ENCODE results near the gene AR. TPM values are rescaled to one million over a fixed set of nuclear protein-coding genes. Genes with fewer than 3 reads are reported as not detected.

Gene AR
- total and polyA plus RNA-seq, 2 of the 8 experiments (the other 6 are each of a cell fraction or from before 2014, with no cell fraction given), result 7.1 to 10.7 TPM

DNA sequence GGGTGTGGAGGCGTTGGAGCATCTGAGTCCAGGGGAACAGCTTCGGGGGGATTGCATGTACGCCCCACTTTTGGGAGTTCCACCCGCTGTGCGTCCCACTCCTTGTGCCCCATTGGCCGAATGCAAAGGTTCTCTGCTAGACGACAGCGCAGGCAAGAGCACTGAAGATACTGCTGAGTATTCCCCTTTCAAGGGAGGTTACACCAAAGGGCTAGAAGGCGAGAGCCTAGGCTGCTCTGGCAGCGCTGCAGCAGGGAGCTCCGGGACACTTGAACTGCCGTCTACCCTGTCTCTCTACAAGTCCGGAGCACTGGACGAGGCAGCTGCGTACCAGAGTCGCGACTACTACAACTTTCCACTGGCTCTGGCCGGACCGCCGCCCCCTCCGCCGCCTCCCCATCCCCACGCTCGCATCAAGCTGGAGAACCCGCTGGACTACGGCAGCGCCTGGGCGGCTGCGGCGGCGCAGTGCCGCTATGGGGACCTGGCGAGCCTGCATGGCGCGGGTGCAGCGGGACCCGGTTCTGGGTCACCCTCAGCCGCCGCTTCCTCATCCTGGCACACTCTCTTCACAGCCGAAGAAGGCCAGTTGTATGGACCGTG is 2.2 kb downstream of the AR start:
- Histone ChIP-seq H3K79me2 (ENCODE audit: control insufficient read depth in 1 of 2, insufficient read depth in 2 of 2, low read length in 2 of 2) (peaks cover 0 to 32% of the 10 kb centered on the region in 2 experiments; a peak in 2 of 4 replicates), H4K5ac (ENCODE audit: insufficient read length, low read depth, low read length) (no peak overlapping the region), H2AK5ac (ENCODE audit: low read depth, low read length) (no peak overlapping the region), H4K20me1 (replicated peaks in 1 of 2; ENCODE audit: control insufficient read depth in 1 of 2, insufficient read depth in 2 of 2, low read length in 2 of 2) (peaks cover 2% of the 10 kb centered on the region in 2 experiments), H2AFZ (ENCODE audit: low read length) (no peak overlapping the region), H3K79me1 (ENCODE audit: low read depth, low read length) (no peaks in the 10 kb centered on the region), H3K23me2 (ENCODE audit: low read depth, low read length) (peaks cover 10% of the 10 kb centered on the region; the same call in 1 of the 2 replicates), H2BK15ac (ENCODE audit: low read length) (0 out of 2 replicates have a peak overlapping the region, but pooled peaks have one; percentile 29), H3K27me3 (replicated peaks in 1 of 4; ENCODE audit: control insufficient read depth in 3 of 4, extremely low read depth in 1 of 4, insufficient read depth in 3 of 4, low read length in 3 of 4) (peaks cover 0 to 6% (median 3%) of the 10 kb centered on the region in 4 experiments; a peak in 2 of 7 replicates), H3K4me1 (replicated peaks in 1 of 4; ENCODE audit: control insufficient read depth in 3 of 4, insufficient read depth in 4 of 4, low read length in 3 of 4) (peaks cover 0 to 7% (median 2%) of the 10 kb centered on the region in 4 experiments; a peak in 2 of 7 replicates), H3K14ac (ENCODE audit: insufficient read length) (no peak overlapping the region), H2BK12ac (ENCODE audit: low read depth, low read length) (no peak overlapping the region), H3K4me2 (ENCODE audit: insufficient read depth in 1 of 2, low read depth in 2 of 2, low read length in 2 of 2) (peak overlapping the region; percentile 79 to 88), H3K4ac (replicated peaks; ENCODE audit: insufficient read length, low read depth, low read length) (no peak overlapping the region), H2BK20ac (ENCODE audit: low read length) (no peak overlapping the region), H2BK120ac (replicated peaks; ENCODE audit: low read depth, low read length) (no peak overlapping the region), H3K36me3 (ENCODE audit: control insufficient read depth in 2 of 4, insufficient read depth in 4 of 4, low read length in 3 of 4) (no peaks in the 10 kb centered on the region), H3K27ac (ENCODE audit: low read depth, low read length) (no peak overlapping the region), H4K91ac (replicated peaks; ENCODE audit: insufficient read length, low read length) (no peak overlapping the region), H3K18ac (ENCODE audit: extremely low read depth, low read length) (no peak overlapping the region; the same call in 1 of the 2 replicates), H3K9ac (replicated peaks in 1 of 4; ENCODE audit: extremely low read depth in 1 of 4, low read depth in 3 of 4, low read length in 3 of 4) (0 out of 7 replicates have a peak overlapping the region, but pooled peaks of 1 of the 4 experiments have one; percentile 22), H3K56ac (replicated peaks; ENCODE audit: insufficient read length, low read depth, low read length) (no peak overlapping the region), H3K9me3 (ENCODE audit: insufficient read depth in 2 of 2, low read depth in 1 of 2, low read length in 1 of 2) (no peaks in the 10 kb centered on the region), H2BK5ac (ENCODE audit: low read depth, low read length) (no peak overlapping the region), H3K23ac (ENCODE audit: insufficient read length) (no peak overlapping the region), H3K4me3 (ENCODE audit: extremely low read depth in 1 of 4, insufficient read depth in 2 of 4, low read depth in 3 of 4, low read length in 4 of 4) (peak overlapping the region; percentile 51 to 80 (median 60)), H4K8ac (ENCODE audit: extremely low read depth, insufficient read depth, low read length) (peak overlapping the region; percentile 79; the same call in 1 of the 2 replicates)
- ChIA-PET CTCF (ENCODE audit: partially characterized antibody) (interaction anchor here (1.3 kb wide), 1 partner anchor 9 kb away, joined by 4 read pairs; no protein-coding TSS in a partner anchor), POLR2A (ENCODE audit: partially characterized antibody) (interaction anchor here (0.9 kb wide), 1 partner anchor 12 kb away, joined by 3 read pairs; no protein-coding TSS in a partner anchor)
- no peak for FAIRE-seq
- WGBS, 2 experiments (ENCODE audit: extremely low coverage in 1 of 2, insufficient coverage in 1 of 2, insufficient read length in 1 of 2, insufficient replicate concordance in 2 of 2, low coverage in 1 of 2, low lambda C conversion rate in 2 of 2, missing lambda C conversion rate in 1 of 2), result 2% methylated on average over 8 of the region's 41 CpGs; no CpG with 5 or more reads in 1 of the 2 experiments
- peak in 1 of 2 experiments; percentile 50 for DNase-seq (ENCODE audit: low read depth in 1 of 2, low spot score in 2 of 2)
- TF ChIP-seq SIRT6 (IDR thresholded peaks at IDR 0.05; ENCODE audit: low read length) (no peak), NRF1 (IDR thresholded peaks at IDR 0.05; ENCODE audit: low read depth, low read length) (no peak), TBP (IDR thresholded peaks at IDR 0.05; ENCODE audit: low read depth, low read length) (no peak), HDAC2 (IDR thresholded peaks at IDR 0.05; ENCODE audit: borderline replicate concordance in 1 of 2, low read depth in 2 of 2, low read length in 2 of 2) (no peak), SAP30 (IDR thresholded peaks at IDR 0.05; ENCODE audit: insufficient read depth, insufficient replicate concordance, low read length) (no peak), TAF1 (IDR thresholded peaks at IDR 0.05; ENCODE audit: low read depth, low read length) (no peak), SUZ12 (IDR thresholded peaks at IDR 0.05; ENCODE audit: low read length) (no peak; the same call in 1 of the 2 replicates), GABPA (IDR thresholded peaks at IDR 0.05; ENCODE audit: borderline replicate concordance, insufficient read depth, low read length) (no peak), YY1 (IDR thresholded peaks at IDR 0.05; ENCODE audit: low read depth, low read length) (no peak), POLR2AphosphoS5 (IDR thresholded peaks at IDR 0.05; ENCODE audit: low read depth, low read length) (no peak), RNF2 (IDR thresholded peaks at IDR 0.05; ENCODE audit: borderline replicate concordance, low read depth, low read length, missing control alignments, poor library complexity, severe bottlenecking) (no peak), ASH2L (IDR thresholded peaks at IDR 0.05; ENCODE audit: low read length) (no peak)

Measured in H1 (cell line).